Stimulated activated CD4-positive, alpha-beta T cell treated with anti-CD3 and anti-CD28 coated beads, Interleukin-12 subunit alpha, Interleukin-12 subunit beta, amount 100 ng/mL, for 48 hours (primary cell): ENCODE data around the gene PCDHB9.
A peak's percentile ranks its signal among the peaks of the same experiment; 100 is the strongest.
"Not testable (repeated sequence)": the region's sequence is repeated elsewhere in the genome, so short reads cannot be mapped to it uniquely, and the experiment has no call there.

Experiments used
- DNase-seq, 3 donors: peaks; one replicate each; pipeline ENCODE4 v3.0.0-alpha.2; 2020; ENCODE audit warnings: low read depth in 2 of 3, low spot score in 1 of 3

The PCDHB9 gene

GRCh38 chr5:141184117-141184855 is 2.7 kb upstream of the PCDHB9 start:
- DNase-seq, result not testable (repeated sequence)

DNA sequence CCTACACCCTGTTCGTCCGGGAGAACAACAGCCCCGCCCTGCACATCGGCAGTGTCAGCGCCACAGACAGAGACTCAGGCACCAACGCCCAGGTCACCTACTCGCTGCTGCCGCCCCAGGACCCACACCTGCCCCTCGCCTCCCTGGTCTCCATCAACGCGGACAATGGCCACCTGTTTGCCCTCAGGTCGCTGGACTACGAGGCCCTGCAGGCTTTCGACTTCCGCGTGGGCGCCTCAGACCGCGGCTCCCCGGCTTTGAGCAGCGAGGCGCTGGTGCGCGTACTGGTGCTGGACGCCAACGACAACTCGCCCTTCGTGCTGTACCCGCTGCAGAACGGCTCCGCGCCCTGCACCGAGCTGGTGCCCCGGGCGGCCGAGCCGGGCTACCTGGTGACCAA is 1.7 kb downstream of the PCDHB9 start:
- not testable (repeated sequence) for DNase-seq

GRCh38 chr5:141189131-141189530 is 2.2 kb downstream of the PCDHB9 start:
- DNase-seq, result not testable (repeated sequence)

GRCh38 chr5:141192110-141192725 is 5.3 kb downstream of the PCDHB9 start, which contains the start of gene PCDHB10:
Gene PCDHB10 (plus strand): TSS chr5:141192353. CDS start chr5:141192553, 200 bp downstream.
- DNase-seq, result peak; percentile 10 to 24 (median 16)

DNA sequence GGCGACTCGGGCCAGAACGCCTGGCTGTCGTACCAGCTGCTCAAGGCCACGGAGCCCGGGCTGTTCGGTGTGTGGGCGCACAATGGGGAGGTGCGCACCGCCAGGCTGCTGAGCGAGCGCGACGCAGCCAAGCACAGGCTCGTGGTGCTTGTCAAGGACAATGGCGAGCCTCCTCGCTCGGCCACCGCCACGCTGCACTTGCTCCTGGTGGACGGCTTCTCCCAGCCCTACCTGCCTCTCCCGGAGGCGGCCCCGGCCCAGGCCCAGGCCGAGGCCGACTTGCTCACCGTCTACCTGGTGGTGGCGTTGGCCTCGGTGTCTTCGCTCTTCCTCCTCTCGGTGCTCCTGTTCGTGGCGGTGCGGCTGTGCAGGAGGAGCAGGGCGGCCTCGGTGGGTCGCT is 7.4 kb downstream of the PCDHB9 start:
- not testable (repeated sequence) for DNase-seq

DNA sequence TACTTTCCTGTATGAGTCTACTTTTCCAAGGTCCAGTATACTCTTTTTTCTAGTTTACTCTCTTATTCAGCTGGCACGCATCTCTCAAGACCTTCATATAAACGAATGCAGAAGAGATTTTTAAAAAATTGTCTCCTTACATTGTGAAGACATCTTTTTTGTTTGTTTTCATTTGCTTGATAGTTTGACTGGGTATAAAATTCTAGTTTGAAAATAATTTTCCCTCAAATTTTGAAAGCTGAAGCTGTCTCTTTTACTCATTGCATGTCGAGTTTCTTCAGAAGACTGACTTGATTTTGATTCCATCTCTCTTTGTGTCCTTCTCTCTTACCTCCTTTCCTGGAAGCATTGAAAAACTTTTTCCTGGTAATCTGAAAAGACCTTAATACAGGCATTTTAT is 9.4 kb downstream of the PCDHB9 start:
- no peak for DNase-seq

DNA sequence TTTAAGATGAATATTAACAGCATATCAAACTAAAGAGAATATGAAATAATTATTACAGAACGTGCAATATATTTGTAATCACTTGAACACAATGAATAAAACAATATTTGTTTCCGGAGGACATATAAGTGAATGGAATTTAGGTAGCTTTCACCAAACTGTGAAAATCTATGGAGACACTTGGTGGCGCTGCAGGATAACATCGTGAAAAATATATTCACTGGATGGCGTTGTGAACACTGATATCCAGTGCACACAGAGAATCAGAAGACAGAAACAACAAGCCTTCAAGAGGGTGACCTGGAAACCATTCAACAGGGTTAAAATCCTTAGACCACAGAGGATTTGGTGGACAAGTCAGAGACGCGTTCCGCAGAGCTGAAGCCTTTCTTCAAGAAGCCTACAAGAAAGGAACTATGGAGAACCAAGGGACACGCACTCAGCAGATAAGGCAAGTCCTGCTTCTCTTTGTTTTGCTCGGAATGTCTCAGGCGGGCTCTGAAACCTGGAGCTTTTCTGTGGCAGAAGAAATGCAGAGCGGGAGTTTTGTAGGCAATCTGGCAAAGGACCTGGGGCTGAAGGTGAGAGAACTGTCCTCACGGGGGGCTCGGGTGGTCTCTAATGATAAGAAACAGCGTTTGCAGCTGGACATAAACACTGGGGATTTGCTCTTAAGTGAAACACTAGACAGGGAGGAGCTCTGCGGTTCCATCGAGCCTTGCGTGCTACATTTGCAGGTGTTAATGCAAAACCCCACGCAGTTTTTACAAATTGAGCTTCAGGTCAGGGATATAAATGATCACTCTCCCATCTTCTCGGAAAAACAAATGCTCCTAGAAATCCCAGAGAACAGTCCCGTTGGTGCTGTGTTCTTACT is 12.6 kb downstream of the PCDHB9 start, which contains the start of gene PCDHB11:
PCDHB11 (plus strand) TSS at position 269 of the 877 bp plus-strand sequence; CDS start at position 417, 148 bp downstream.
- no peak for DNase-seq

- DNase-seq, result not testable (repeated sequence)
Measured at GRCh38 chr5:141201126-141201525, 14.2 kb downstream of the PCDHB9 start.

- not testable (repeated sequence) for DNase-seq
Measured at GRCh38 chr5:141201646-141202045, 14.7 kb downstream of the PCDHB9 start.

- DNase-seq, result no peak
Measured at GRCh38 chr5:141208478-141208877, 21.5 kb downstream of the PCDHB9 start, which contains the start of gene PCDHB12. Gene PCDHB12 (plus strand): TSS chr5:141208719. CDS start chr5:141208908, 189 bp downstream.

DNA sequence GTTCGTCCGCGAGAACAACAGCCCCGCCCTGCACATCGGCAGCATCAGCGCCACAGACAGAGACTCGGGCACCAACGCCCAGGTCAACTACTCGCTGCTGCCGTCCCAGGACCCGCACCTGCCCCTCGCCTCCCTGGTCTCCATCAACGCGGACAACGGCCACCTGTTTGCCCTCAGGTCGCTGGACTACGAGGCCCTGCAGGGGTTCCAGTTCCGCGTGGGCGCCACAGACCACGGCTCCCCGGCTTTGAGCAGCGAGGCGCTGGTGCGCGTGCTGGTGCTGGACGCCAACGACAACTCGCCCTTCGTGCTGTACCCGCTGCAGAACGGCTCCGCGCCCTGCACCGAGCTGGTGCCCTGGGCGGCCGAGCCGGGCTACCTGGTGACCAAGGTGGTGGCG is 23.3 kb downstream of the PCDHB9 start:
- not testable (repeated sequence) for DNase-seq

DNA sequence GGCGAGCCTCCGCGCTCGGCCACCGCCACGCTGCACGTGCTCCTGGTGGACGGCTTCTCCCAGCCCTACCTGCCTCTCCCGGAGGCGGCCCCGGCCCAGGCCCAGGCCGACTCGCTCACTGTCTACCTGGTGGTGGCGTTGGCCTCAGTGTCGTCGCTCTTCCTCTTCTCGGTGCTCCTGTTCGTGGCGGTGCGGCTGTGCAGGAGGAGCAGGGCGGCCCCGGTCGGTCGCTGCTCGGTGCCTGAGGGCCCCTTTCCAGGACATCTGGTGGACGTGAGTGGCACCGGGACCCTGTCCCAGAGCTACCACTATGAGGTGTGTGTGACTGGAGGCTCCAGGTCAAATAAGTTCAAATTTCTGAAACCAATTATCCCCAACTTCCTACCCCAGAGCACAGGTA is 23.9 kb downstream of the PCDHB9 start:
- not testable (repeated sequence) for DNase-seq

GRCh38 chr5:141213656-141214339 is 26.8 kb downstream of the PCDHB9 start, which contains the start of gene PCDHB13:
Gene PCDHB13 (plus strand): TSS chr5:141213919. CDS start chr5:141214124, 205 bp downstream.
- DNase-seq, result not testable (repeated sequence)

- DNase-seq, result not testable (repeated sequence)
Measured at GRCh38 chr5:141214583-141214982, 27.6 kb downstream of the PCDHB9 start.

GRCh38 chr5:141215504-141215903 is 28.5 kb downstream of the PCDHB9 start:
- not testable (repeated sequence) for DNase-seq

DNA sequence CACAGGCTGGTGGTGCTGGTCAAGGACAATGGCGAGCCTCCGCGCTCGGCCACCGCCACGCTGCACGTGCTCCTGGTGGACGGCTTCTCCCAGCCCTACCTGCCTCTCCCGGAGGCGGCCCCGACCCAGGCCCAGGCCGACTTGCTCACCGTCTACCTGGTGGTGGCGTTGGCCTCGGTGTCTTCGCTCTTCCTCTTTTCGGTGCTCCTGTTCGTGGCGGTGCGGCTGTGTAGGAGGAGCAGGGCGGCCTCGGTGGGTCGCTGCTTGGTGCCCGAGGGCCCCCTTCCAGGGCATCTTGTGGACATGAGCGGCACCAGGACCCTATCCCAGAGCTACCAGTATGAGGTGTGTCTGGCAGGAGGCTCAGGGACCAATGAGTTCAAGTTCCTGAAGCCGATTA is 29.1 kb downstream of the PCDHB9 start:
- not testable (repeated sequence) for DNase-seq

GRCh38 chr5:141223112-141223783 is 36.3 kb downstream of the PCDHB9 start, which contains the start of gene PCDHB14:
Gene PCDHB14 (plus strand): TSS chr5:141223343. CDS start chr5:141223506, 163 bp downstream.
- DNase-seq, result no peak

GRCh38 chr5:141224844-141225243 is 37.9 kb downstream of the PCDHB9 start:
- DNase-seq, result not testable (repeated sequence)

- not testable (repeated sequence) for DNase-seq
Measured at GRCh38 chr5:141225421-141225820, 38.5 kb downstream of the PCDHB9 start.
